ENCODE measurements around the gene P2RX7.

GRCh38 chr12:121166356-121166755 is 33.7 kb downstream of the P2RX7 start:
- TF ChIP-seq EZH2 (optimal IDR thresholded peaks at IDR 0.05; ENCODE audit: low read depth, low read length) (no peak), CTCF (IDR thresholded peaks at IDR 0.05; ENCODE audit: low read length) (no peak), EZH2phosphoT487 (IDR thresholded peaks at IDR 0.05; ENCODE audit: low read length) (no peak)
